Adrenal gland (tissue), 12 donors: ENCODE data around the gene NFIC. TPM values are rescaled to one million over a fixed set of nuclear protein-coding genes. Genes with fewer than 3 reads are reported as not detected.

Experiments
- DNase-seq, 7 donors: peaks; one replicate each; pipeline ENCODE4 v3.0.0-alpha.2; 2019 to 2020
- H3K27ac ChIP-seq, 5 donors: fragments of 200-600 bp; sonication (generic) in 4 of 5; 1 replicate in 3 of 5; 2 replicates in 2 of 5; pipeline versions ENCODE4 v1.5.1 to v1.8.0; 2016 to 2020; ENCODE audit warnings: mild to moderate bottlenecking in 1 of 5
- H3K27me3 ChIP-seq: fragments of 200-600 bp; 2 replicates; pipeline ENCODE4 v1.8.0; 2021
- H3K36me3 ChIP-seq, 2 donors: fragments of 200-600 bp; replicated peaks in 1 of 2; 1 replicate in 1 of 2; 2 replicates in 1 of 2; pipeline versions ENCODE4 v1.5.1 to v1.8.0; 2018 to 2022
- H3K4me1 ChIP-seq, 2 donors: fragments of 200-600 bp; replicated peaks in 1 of 2; 1 replicate in 1 of 2; 2 replicates in 1 of 2; pipeline versions ENCODE4 v1.5.1 to v1.8.0; 2018 to 2021
- H3K4me3 ChIP-seq, 4 donors: fragments of 200-600 bp; sonication (generic) in 3 of 4; one replicate each; pipeline ENCODE4 v1.5.1; 2016 to 2018
- H3K9me3 ChIP-seq, 3 donors: fragments of 200-600 bp; sonication (generic) in 1 of 3; replicated peaks in 1 of 3; 1 replicate in 2 of 3; 2 replicates in 1 of 3; pipeline versions ENCODE4 v1.5.1 to v1.8.0; 2016 to 2021
- POLR2A ChIP-seq, 2 donors: fragments of 450-650 bp; IDR thresholded peaks; one replicate each; pipeline ENCODE4 v1.6.1; 2017; ENCODE audit warnings: antibody characterized with exemption in 2 of 2, mild to moderate bottlenecking in 2 of 2, moderate library complexity in 1 of 2
- WGBS, 4 donors: extraction: QIAGEN DNeasy Blood & Tissue Kit in 2 of 4; methylation state at CpG; one replicate each; pipeline versions ENCODE4 v1.1.5 to v1.1.7; 2013 to 2017; 5-methylcytosine and 5-hydroxymethylcytosine counted together
- intact Hi-C, 2 donors: fragments of 100-400 bp; cut with DNase I; formaldehyde crosslinking; loops; one replicate each; pipeline versions ENCODE4 v1.14.1 to v1.15.0; 2022 to 2023
- polyA plus RNA-seq, 3 donors: library from polyadenylated mRNA; stranded (reverse); fragments of 200-250 nt in 2 of 3; fragments of 350-450 nt in 1 of 3; fragmentation: Illumina TruSeq in 1 of 3; extraction: RNeasy Lipid Tissue Mini Kit (QIAGEN cat#74804) in 1 of 3; gene quantifications; one replicate each; pipeline ENCODE4 v1.2.3, GENCODE V29; 2013 to 2014
- total RNA-seq, 9 donors: library from RNA; depleted of rRNA in 4 of 9; stranded (reverse); fragments of >200 nt in 4 of 9; fragments of 120-200 nt in 1 of 9; fragmentation: NEBNext Ultra II Directional in 1 of 9; extraction: Animal tissue kit (Norgen Biotek cat#: 25700) in 1 of 9; gene quantifications; one replicate each; pipeline versions ENCODE4 v1.1.0 to v1.2.4, GENCODE V29; 2013 to 2023
- TF ChIP-seq, protein P1 (sequence below), 6 experiments: fragments of 450-650 bp in 4 of 6; fragments of 200-600 bp in 2 of 6; sonication (generic) in 1 of 6; IDR thresholded peaks; 1 replicate in 5 of 6; 2 replicates in 1 of 6; pipeline versions ENCODE4 v1.5.1 to v1.8.0; 2016 to 2021; ENCODE audit warnings: antibody characterized with exemption in 6 of 6, mild to moderate bottlenecking in 2 of 6, moderate library complexity in 1 of 6
- donor health status: healthy with polysubstance abuse.
- donor health status: Bipolar disorder and iron deficiency.
- donor health status: DM: yes; HTN: yes; CAD: no.
- donor health status: DM: no; HTN: no; CAD: no.
- donor health status: DM: no; HTN: no; CAD: no.
- donor health status: DM: yes; HTN: yes; CAD: no.

The NFIC gene
- total and polyA plus RNA-seq, 12 donors = 3.5 to 329 (median 171) TPM

DNA sequence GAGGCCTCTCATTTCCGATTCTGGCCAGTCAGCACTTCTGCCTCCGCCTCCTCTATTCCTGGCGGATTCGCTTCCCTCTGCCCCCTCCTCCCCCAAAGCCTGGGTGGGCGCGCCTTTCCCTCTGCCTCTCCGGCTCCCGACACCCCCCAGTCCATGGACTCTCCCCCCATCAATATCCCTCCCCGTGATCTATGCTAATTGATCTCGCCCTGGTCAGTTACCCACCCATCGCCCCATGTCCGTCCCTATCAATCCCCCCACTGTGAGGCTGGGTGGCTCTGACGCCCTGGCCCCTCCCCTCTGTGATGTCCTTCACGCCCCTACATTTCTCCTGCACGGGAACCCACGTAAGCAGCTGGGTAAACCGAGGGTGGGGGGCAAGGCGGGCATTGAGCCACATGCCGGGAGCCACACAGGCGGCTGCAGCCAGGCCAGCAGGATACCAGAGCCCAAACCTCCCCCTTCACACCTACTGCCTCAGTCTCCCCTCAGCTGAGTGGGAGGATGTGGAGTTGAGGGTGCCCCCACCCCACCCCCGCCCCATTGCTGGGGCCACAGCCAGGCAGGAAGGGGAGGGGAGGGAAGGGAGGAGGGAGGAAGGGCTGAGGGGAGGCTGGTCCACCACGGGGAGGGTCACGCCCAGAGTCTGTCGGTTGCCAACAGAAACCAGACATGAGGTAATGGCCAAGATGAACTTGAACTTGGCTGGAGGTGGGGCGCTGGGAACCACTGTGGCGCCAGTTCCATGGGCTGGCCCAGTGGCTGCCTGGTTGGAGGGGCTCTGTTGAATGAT, 92.9 kb downstream of the NFIC start:
- Histone ChIP-seq H3K4me3 (no peak overlapping the region), H3K9me3 (no peaks in the 10 kb centered on the region), H3K4me1 (peaks cover 30 to 42% of the 10 kb centered on the region in 2 donors), H3K36me3 (peaks cover 0 to 66% of the 10 kb centered on the region in 2 donors), H3K27me3 (no peaks in the 10 kb centered on the region), H3K27ac (peak overlapping the region; percentile 72 to 96 (median 73))
- intact Hi-C loops = no loop called here
- 14 to 21% (median 15%) methylated on average over 17 to 26 of the region's 26 CpGs for WGBS, 4 donors
- TF ChIP-seq POLR2A (IDR thresholded peaks at IDR 0.05) = no peak
- TF ChIP-seq, protein P1, sequence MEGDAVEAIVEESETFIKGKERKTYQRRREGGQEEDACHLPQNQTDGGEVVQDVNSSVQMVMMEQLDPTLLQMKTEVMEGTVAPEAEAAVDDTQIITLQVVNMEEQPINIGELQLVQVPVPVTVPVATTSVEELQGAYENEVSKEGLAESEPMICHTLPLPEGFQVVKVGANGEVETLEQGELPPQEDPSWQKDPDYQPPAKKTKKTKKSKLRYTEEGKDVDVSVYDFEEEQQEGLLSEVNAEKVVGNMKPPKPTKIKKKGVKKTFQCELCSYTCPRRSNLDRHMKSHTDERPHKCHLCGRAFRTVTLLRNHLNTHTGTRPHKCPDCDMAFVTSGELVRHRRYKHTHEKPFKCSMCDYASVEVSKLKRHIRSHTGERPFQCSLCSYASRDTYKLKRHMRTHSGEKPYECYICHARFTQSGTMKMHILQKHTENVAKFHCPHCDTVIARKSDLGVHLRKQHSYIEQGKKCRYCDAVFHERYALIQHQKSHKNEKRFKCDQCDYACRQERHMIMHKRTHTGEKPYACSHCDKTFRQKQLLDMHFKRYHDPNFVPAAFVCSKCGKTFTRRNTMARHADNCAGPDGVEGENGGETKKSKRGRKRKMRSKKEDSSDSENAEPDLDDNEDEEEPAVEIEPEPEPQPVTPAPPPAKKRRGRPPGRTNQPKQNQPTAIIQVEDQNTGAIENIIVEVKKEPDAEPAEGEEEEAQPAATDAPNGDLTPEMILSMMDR (IDR thresholded peaks at IDR 0.05) = no peak
- peak; percentile 90 to 97 (median 94) for DNase-seq

DNA sequence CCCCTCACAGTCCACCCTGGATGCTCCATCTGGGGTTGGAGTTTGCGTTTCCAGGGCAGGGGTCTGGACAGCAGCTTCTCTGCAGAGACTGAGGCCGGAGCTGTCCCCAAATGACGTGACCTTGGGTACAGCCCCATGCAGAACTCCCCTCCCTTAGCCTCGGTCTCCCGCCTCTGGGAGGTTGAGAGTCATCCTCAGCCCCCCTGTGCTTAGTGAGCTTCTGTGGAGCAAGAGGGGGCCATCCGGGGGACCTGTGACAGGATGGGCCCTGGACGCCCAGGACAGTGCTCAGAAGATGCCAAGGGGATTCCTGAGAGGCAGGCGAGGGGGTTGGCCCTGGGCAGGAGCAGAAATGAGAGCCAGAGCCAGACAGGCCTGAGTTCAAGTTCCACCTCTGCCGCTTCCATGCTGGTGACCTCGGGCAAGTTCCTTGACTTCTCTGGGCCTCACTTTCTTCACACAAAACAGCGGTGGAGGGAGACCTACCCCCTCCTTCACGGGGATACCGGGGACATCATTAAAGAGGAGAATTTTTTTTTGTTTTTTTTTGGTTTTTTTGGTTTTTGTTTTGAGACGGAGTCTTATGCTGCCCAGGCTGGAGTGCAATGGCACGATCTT, 93.7 kb downstream of the NFIC start:
- intact Hi-C loops = no loop called here
- H3K27me3 ChIP-seq = no peaks in the 10 kb centered on the region
- peak overlapping the region; percentile 64 to 96 (median 73) for H3K27ac ChIP-seq
- TF ChIP-seq, protein P1 (IDR thresholded peaks at IDR 0.05) = no peak
- no peak for TF ChIP-seq POLR2A (IDR thresholded peaks at IDR 0.05)
- H3K9me3 ChIP-seq = no peaks in the 10 kb centered on the region
- peaks cover 0 to 59% of the 10 kb centered on the region in 2 donors for H3K36me3 ChIP-seq
- H3K4me3 ChIP-seq = no peak overlapping the region
- peak in 1 of 7 donors; percentile 56 for DNase-seq
- peaks cover 30 to 49% of the 10 kb centered on the region in 2 donors for H3K4me1 ChIP-seq
- 51 to 61% (median 57%) methylated on average over 9 to 15 of the region's 15 CpGs for WGBS, 4 donors

DNA sequence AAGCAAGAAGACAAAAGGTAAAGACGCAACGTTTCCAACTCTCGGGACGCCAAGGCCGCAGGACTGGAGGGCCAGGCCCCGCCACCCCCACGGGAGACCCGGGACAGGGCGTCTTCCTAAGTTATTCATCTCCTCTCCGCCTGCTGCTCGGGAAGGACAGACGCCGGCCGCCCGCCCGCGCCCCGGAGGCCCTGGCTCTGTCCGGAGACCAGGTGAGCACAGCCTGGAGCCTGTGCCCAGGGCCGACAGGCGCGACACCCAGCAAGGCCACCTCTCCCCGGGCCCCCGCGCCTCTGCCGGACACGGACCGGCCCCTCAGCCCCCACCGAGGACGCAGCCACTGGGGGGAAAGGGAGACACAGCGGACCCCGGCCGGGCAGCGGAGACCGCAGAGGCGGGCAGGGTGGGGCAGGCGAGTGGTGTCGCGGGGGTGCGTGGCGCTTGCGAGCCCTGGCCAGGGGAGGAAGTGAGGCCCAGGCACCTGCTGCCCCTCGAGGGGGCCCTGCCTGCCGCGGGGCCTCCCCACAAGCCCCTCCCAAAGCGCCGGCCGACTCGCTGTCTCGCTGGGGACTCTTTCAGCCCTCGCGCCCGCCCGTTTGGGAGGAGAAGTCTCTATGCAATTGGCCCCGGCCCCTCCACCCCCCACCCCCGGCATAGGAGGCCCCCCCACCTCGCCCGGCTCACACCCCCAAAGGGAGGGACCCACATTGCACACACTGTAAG, 96.8 kb downstream of the NFIC start:
- intact Hi-C loops = no loop called here
- DNase-seq = peak in 1 of 7 donors; percentile 54
- no peaks in the 10 kb centered on the region for H3K9me3 ChIP-seq
- H3K4me3 ChIP-seq = no peak overlapping the region
- peaks cover 19 to 33% of the 10 kb centered on the region in 2 donors for H3K4me1 ChIP-seq
- peaks cover 0 to 35% of the 10 kb centered on the region in 2 donors for H3K36me3 ChIP-seq
- WGBS, 4 donors = 62 to 70% (median 69%) methylated on average over 13 to 58 of the region's 58 CpGs
- TF ChIP-seq POLR2A (IDR thresholded peaks at IDR 0.05) = no peak
- TF ChIP-seq, protein P1 (IDR thresholded peaks at IDR 0.05) = no peak
- no peaks in the 10 kb centered on the region for H3K27me3 ChIP-seq
- peak overlapping the region in 3 of 5 donors; percentile 21 to 57 (median 27) for H3K27ac ChIP-seq
